Measurements from ENCODE around the gene N4BP2L1.

DNA sequence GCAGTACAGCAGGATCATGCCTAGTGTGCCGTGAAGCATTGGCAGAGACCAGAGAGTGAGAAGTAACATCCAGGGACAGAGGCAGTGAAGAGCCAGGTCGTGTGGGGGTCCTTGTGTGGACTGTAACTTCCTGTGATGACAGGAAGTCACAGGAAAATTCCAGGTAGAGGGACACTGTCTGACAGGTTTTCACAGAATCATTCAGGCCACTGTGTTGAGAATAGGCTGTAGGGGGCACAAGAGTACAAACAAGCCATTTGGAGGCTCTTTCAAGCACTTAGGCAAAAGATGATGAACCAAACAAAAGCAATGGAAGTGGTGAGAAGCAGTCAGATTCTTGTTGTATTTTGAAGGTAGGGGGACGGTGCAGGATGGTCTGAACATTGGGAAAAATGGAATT is 46.4 kb downstream of the N4BP2L1 start:
- TF ChIP-seq, protein P1, sequence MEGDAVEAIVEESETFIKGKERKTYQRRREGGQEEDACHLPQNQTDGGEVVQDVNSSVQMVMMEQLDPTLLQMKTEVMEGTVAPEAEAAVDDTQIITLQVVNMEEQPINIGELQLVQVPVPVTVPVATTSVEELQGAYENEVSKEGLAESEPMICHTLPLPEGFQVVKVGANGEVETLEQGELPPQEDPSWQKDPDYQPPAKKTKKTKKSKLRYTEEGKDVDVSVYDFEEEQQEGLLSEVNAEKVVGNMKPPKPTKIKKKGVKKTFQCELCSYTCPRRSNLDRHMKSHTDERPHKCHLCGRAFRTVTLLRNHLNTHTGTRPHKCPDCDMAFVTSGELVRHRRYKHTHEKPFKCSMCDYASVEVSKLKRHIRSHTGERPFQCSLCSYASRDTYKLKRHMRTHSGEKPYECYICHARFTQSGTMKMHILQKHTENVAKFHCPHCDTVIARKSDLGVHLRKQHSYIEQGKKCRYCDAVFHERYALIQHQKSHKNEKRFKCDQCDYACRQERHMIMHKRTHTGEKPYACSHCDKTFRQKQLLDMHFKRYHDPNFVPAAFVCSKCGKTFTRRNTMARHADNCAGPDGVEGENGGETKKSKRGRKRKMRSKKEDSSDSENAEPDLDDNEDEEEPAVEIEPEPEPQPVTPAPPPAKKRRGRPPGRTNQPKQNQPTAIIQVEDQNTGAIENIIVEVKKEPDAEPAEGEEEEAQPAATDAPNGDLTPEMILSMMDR (IDR thresholded peaks at IDR 0.05), result peak; percentile 37
- no peak for TF ChIP-seq ZFX (IDR thresholded peaks at IDR 0.05; ENCODE audit: borderline replicate concordance)

All from 22Rv1 (cell line).